Nephron progenitor cell (in vitro differentiated cells): ENCODE measurements around the gene LMLN.

Experiments
- DNase-seq: peaks from one replicate; pipeline ENCODE4 v3.0.0; 2021
- H3K27ac Mint-ChIP-seq: 2 replicates; pipeline ENCODE4 v1.8.0; 2021; ENCODE audit warnings: mild to moderate bottlenecking, moderate library complexity, mixed read lengths
- H3K27me3 Mint-ChIP-seq: 2 replicates; pipeline ENCODE4 v1.8.0; 2021; ENCODE audit warnings: mild to moderate bottlenecking, low read depth, mixed read lengths; ENCODE audit not compliant: poor library complexity
- H3K36me3 Mint-ChIP-seq: 2 replicates; pipeline ENCODE4 v1.8.0; 2021; ENCODE audit warnings: low read depth, mixed read lengths
- H3K4me1 Mint-ChIP-seq: 2 replicates; pipeline ENCODE4 v1.8.0; 2021; ENCODE audit warnings: mixed read lengths
- H3K4me3 Mint-ChIP-seq: 2 replicates; pipeline ENCODE4 v1.8.0; 2021; ENCODE audit warnings: mild to moderate bottlenecking, moderate library complexity, mixed read lengths
- H3K9me3 Mint-ChIP-seq: 2 replicates; pipeline ENCODE4 v1.8.0; 2021; ENCODE audit warnings: mild to moderate bottlenecking, moderate library complexity, mixed read lengths
- TF ChIP-seq, protein P1 (sequence below): fragments of 200-600 bp; sonication (generic); IDR thresholded peaks from 2 replicates; pipeline ENCODE4 v1.5.0; 2021; ENCODE audit warnings: antibody characterized with exemption

LMLN gene

GRCh38 chr3:198088421-198088955 lies 128.5 kb downstream of the LMLN start:
- Mint-ChIP-seq H3K4me1 (no peaks in the 10 kb centered on the region), H3K4me3 (no peak overlapping the region), H3K27ac (no peak overlapping the region), H3K27me3 (peaks cover 73% of the 10 kb centered on the region), H3K36me3 (no peaks in the 10 kb centered on the region), H3K9me3 (peaks cover 5% of the 10 kb centered on the region)
- TF ChIP-seq, protein P1, sequence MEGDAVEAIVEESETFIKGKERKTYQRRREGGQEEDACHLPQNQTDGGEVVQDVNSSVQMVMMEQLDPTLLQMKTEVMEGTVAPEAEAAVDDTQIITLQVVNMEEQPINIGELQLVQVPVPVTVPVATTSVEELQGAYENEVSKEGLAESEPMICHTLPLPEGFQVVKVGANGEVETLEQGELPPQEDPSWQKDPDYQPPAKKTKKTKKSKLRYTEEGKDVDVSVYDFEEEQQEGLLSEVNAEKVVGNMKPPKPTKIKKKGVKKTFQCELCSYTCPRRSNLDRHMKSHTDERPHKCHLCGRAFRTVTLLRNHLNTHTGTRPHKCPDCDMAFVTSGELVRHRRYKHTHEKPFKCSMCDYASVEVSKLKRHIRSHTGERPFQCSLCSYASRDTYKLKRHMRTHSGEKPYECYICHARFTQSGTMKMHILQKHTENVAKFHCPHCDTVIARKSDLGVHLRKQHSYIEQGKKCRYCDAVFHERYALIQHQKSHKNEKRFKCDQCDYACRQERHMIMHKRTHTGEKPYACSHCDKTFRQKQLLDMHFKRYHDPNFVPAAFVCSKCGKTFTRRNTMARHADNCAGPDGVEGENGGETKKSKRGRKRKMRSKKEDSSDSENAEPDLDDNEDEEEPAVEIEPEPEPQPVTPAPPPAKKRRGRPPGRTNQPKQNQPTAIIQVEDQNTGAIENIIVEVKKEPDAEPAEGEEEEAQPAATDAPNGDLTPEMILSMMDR: no peak
- DNase-seq: no peak

- peaks cover 57% of the 10 kb centered on the region for H3K27me3 Mint-ChIP-seq
- no peak for DNase-seq
- H3K4me1 Mint-ChIP-seq: no peaks in the 10 kb centered on the region
- TF ChIP-seq, protein P1: no peak
- H3K27ac Mint-ChIP-seq: no peak overlapping the region
- no peaks in the 10 kb centered on the region for H3K36me3 Mint-ChIP-seq
- H3K4me3 Mint-ChIP-seq: no peak overlapping the region
- peaks cover 7% of the 10 kb centered on the region for H3K9me3 Mint-ChIP-seq
Measured at GRCh38 chr3:198090795-198091332, 130.8 kb downstream of the LMLN start.

- H3K36me3 Mint-ChIP-seq: no peaks in the 10 kb centered on the region
- no peak overlapping the region for H3K27ac Mint-ChIP-seq
- DNase-seq: no peak
- peaks cover 7% of the 10 kb centered on the region for H3K9me3 Mint-ChIP-seq
- no peaks in the 10 kb centered on the region for H3K4me1 Mint-ChIP-seq
- TF ChIP-seq, protein P1: no peak
- H3K27me3 Mint-ChIP-seq: peaks cover 48% of the 10 kb centered on the region
- H3K4me3 Mint-ChIP-seq: no peak overlapping the region
Measured at GRCh38 chr3:198092276-198092675, 132.3 kb downstream of the LMLN start.

DNA sequence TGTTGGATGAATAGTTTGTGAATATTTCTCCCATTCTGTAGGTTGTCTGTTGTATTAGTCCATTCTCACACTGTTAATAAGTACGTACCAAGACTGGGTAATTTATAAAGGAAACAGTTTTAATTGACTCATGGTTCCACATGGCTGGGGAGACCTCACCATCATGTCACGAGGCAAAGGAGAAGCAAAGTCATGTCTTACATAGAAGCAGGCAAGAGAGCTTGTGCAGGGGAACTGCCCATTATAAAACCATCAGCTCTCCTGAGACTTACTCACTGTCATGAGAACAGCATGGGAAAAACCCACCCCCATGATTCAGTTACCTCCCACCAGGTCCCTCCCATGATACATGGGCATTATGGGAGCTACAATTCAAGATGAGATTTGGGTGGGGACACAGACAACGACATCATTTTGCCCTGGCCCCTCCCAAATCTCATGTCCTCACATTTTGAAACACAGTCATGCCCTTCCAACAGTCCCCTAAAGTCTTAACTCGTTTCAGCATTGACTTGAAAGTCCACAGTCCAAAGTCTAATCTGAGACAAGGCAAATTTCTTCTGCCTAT lies 133.2 kb downstream of the LMLN start:
- DNase-seq: no peak
- H3K4me1 Mint-ChIP-seq: no peaks in the 10 kb centered on the region
- no peak overlapping the region for H3K4me3 Mint-ChIP-seq
- no peak overlapping the region for H3K27ac Mint-ChIP-seq
- no peaks in the 10 kb centered on the region for H3K36me3 Mint-ChIP-seq
- H3K9me3 Mint-ChIP-seq: peaks cover 7% of the 10 kb centered on the region
- H3K27me3 Mint-ChIP-seq: peaks cover 39% of the 10 kb centered on the region
- TF ChIP-seq, protein P1: no peak
